HG02852 (cell line): ENCODE results near the gene APOL6.

Experiments
- ATAC-seq: cut with Tn5 transposase; IDR thresholded peaks from one replicate; pipeline ENCODE4 v1.9.1; 2021; ENCODE audit warnings: mild to moderate bottlenecking, moderate library complexity; ENCODE audit not compliant: unreplicated experiment

The APOL6 gene

GRCh38 chr22:35648066-35649025, at the start of gene APOL6:
Gene APOL6, plus strand, starts transcription at chr22:35648446. Its CDS starts 7,980 bp downstream, at chr22:35656426.
- peak; percentile 49 for ATAC-seq

GRCh38 chr22:35599364-35599763, 48.9 kb upstream of the APOL6 start:
- ATAC-seq = no peak

GRCh38 chr22:35600476-35600875, 47.8 kb upstream of the APOL6 start:
- ATAC-seq = no peak

GRCh38 chr22:35601013-35601580, 47.1 kb upstream of the APOL6 start:
- no peak for ATAC-seq

GRCh38 chr22:35601743-35602615, 46.3 kb upstream of the APOL6 start:
- ATAC-seq = no peak

GRCh38 chr22:35604621-35605368, 43.5 kb upstream of the APOL6 start:
- no peak for ATAC-seq

- no peak for ATAC-seq
Measured at GRCh38 chr22:35605369-35605680, 42.9 kb upstream of the APOL6 start.

GRCh38 chr22:35605851-35606481, 42.3 kb upstream of the APOL6 start:
- no peak for ATAC-seq

GRCh38 chr22:35606916-35607315, 41.3 kb upstream of the APOL6 start:
- ATAC-seq = no peak

GRCh38 chr22:35608088-35608487, 40.2 kb upstream of the APOL6 start:
- ATAC-seq = no peak

GRCh38 chr22:35609261-35609660, 39.0 kb upstream of the APOL6 start:
- ATAC-seq = no peak

- ATAC-seq = no peak
Measured at GRCh38 chr22:35609761-35610160, 38.5 kb upstream of the APOL6 start.

- no peak for ATAC-seq
Measured at GRCh38 chr22:35610741-35611140, 37.5 kb upstream of the APOL6 start.

- ATAC-seq = no peak
Measured at GRCh38 chr22:35611200-35611890, 36.9 kb upstream of the APOL6 start.

GRCh38 chr22:35611891-35612576, 36.2 kb upstream of the APOL6 start:
- no peak for ATAC-seq

GRCh38 chr22:35612903-35613302, 35.3 kb upstream of the APOL6 start:
- no peak for ATAC-seq

- ATAC-seq = no peak
Measured at GRCh38 chr22:35614404-35614803, 33.8 kb upstream of the APOL6 start.

GRCh38 chr22:35615156-35615555, 33.1 kb upstream of the APOL6 start:
- ATAC-seq = no peak

GRCh38 chr22:35616043-35616442, 32.2 kb upstream of the APOL6 start:
- ATAC-seq = no peak
